Measurements from ENCODE around the gene GGT6.

The GGT6 gene

DNA sequence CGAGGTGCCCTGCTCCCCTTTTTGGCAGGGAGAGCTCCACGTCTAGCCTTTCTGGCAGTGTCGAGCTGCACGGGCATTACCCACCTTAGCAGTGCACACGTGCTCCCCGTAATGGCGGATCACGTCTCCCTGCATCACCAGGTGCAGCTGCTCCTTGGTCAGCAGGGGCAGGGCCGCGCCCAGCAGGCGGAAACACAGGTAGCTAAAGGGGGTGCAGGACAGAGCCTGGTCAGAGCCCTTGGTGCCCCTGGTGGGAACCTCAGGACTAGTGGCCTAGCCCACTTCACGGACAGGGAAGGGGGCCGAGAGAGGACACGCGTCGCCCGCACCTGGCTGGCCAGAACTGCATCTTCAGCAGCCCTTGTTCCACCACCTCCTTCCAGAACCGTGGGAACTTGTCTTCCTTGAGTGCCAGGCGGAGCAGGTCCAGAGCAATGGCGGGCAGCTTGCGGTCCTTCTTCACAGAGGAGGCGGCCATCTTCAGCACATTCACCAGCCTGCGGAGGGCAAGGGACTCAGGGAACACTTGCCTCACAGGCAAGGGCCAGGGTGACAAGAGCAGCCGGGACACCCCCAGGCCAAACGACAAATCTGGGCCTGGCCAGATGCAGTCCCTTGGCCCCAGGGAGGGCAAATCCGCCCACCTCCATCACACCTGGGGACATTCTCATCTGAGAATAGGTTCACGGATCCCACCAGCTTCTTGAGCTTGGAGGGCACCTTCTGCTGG is 8.4 kb downstream of the GGT6 start:
- no peak for DNase-seq (ENCODE audit: low spot score)

- no peak for DNase-seq (ENCODE audit: low spot score)
Measured at GRCh38 chr17:4551141-4551540, 9.2 kb downstream of the GGT6 start.

DNA sequence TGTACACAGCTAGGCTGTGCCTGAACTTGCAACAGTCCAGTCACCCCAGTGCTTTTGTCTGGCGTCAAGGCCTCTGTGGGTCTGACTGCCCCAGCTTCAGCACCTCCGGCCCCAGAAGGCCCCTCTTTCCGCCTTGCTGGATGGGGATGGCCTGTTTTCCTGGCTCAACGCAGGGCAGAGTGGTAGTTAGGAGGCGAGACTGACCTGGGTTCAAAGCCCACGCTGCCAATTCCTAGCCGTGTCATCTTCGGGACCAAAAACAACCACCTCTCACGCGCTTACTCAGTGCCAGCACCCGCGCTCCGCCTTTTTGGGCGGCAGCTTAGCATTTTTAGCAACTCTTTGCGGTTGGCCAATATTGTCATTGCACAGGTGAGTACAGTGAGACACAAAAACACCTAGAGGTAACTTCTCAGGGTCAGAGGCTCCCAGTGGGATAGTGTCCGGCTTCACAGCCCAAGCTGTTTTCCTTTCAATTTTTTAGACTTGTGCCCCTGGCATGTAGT is 9.8 kb downstream of the GGT6 start:
- DNase-seq (ENCODE audit: low spot score): no peak

- DNase-seq (ENCODE audit: low spot score): no peak
Measured at GRCh38 chr17:4549781-4550533, 10.4 kb downstream of the GGT6 start.

- peak; percentile 66 for DNase-seq (ENCODE audit: low spot score)
Measured at GRCh38 chr17:4548721-4549531, 11.5 kb downstream of the GGT6 start.

GRCh38 chr17:4548061-4548461 is 12.3 kb downstream of the GGT6 start:
- DNase-seq (ENCODE audit: low spot score): no peak

GRCh38 chr17:4547118-4547906 is 13.1 kb downstream of the GGT6 start:
- DNase-seq (ENCODE audit: low spot score): no peak

DNA sequence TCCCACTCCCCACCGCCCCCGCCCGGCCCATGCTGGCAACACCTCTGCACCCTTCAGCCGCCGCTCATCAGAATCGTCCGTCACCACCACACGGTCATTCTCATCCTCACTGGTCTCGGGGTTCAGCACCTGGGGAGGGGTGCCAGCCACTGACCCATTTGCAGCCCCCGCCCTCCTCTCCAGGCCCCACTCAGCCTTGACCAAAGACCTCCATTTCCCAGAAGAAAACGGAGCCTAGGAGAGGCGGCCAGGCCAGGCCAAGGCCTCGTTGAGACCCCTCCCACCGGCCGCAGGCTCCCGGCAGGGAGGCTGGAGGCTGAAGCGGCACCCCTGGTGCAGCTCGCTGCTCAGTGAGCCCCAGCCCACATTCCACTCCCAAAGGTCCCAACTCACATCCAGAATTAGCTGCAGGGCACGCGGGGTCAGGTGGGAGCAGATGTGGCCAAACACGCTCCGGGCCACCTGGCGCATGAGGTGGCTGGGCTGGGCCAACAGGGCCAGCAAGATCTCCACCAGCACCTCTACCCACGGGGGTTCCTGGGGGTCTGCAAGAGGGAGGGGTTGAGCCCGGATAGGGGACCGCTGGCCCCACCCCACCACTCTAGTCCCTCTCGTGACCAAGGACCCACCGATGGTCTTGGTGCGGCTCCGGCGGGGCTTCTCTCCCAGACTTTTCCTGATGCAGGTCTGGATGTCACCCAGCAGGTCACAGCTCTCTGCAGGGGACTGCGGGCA is 15.0 kb downstream of the GGT6 start:
- DNase-seq (ENCODE audit: low spot score): no peak

DNA sequence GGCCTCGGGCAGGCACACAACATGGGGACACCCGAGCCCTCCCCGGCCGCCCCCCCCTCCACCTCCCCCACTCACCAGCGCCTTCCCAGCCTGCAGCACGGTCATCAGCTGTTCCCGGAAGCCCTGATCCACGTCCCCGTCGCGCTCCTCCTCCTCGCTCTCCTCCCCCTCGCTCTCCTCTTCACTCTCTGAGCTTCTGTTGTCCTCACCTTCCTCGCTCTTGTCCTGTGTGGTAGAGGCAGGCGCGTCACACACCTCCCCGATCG is 15.5 kb downstream of the GGT6 start:
- no peak for DNase-seq (ENCODE audit: low spot score)

DNA sequence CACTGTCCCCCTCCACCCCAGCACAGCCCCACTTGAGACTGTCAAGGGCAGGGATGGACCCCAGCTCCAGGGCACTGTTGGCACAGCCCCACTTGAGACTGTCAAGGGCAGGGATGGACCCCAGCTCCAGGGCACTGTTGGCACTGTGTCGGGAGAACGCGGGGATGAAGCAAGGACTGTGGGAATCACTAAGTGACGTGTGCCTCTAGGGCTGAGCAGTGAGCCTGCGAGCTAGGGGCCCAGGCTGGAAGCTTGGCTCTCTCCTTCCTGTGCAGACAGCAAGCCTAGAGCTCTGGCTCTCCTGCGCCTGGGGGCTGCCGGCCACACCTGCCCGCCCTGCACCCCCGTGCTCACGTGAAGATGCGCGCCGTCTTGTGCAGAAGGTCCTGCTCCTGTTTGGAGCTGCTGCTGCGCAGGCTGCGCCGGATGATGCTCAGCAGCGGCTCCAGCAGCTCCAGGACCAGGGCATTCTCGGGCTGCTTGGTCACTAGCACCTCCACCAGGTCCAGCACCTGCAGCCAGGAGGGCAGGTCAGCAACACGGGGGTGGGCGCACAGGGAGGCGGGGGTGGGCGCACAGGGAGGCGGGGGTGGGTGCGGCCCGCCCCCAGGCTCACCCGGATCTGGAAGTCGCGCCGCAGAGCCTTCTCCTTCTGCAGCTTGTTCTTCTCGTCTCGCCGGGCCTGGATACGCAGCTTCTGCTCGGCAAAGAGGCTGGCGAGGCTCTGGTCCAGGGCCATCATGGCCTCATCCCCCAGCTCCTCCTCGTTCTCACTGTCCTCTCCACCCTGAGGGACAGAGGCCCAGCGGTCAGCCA is 16.0 kb downstream of the GGT6 start:
- no peak for DNase-seq (ENCODE audit: low spot score)

- DNase-seq (ENCODE audit: low spot score): no peak
Measured at GRCh38 chr17:4543557-4544026, 16.8 kb downstream of the GGT6 start.

DNA sequence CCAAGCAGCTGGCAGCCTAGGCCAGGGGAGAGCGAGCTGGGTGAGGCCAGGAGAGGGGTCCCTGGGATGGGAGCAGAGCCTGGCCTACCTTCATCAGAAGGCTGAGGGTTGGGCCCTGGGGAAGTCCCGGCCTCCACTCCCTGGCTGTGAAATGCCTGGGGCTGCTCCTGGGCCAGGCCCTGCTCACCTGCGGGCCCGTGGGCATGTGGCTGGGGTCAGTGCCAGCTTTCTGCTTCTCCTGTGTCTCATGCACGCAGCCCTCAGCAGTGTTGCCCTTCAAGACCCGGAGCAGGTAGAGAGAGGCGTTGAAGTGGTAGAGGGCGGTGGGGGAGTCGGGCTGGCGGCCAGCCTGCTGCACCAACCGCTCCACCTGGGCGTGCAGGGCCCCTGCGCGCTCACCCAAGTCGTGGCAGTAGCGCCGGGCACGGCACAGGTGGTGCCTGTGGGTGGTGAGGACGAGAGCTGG is 17.6 kb downstream of the GGT6 start:
- no peak for DNase-seq (ENCODE audit: low spot score)

GRCh38 chr17:4542003-4542725 is 18.2 kb downstream of the GGT6 start:
- no peak for DNase-seq (ENCODE audit: low spot score)

DNA sequence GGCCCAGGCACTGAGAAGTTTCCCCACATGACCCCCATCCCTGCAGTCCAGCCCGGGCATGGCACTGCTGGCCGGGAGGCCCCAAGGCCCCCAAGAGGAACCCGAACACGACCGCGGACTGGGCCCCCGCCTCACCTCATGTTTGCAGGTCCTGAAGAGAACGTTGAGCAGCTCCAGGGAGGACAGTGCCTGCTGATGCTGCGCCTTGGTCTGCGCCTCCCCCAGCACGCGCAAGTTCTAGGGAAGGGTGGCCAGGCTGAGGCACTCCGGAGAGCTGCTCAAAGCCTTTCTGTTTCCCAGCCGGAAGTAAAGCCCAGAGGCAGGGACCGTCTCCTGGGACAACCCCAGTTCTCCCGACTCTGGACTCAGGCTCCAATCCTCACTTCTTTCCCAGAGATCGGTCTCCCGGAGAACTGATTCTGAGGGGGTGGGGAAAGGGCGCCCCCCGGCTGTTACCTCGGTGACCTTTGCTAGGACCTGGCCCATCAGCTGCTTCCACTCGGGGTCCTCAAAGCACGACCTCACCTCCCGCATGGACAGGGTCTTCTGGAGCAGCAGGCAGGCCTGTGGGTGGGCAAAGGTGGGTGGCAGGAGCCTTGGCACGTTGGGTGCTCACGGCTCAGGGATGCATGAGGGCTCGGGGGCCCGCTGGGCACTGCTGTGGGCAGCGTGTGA is 18.9 kb downstream of the GGT6 start:
- no peak for DNase-seq (ENCODE audit: low spot score)

DNA sequence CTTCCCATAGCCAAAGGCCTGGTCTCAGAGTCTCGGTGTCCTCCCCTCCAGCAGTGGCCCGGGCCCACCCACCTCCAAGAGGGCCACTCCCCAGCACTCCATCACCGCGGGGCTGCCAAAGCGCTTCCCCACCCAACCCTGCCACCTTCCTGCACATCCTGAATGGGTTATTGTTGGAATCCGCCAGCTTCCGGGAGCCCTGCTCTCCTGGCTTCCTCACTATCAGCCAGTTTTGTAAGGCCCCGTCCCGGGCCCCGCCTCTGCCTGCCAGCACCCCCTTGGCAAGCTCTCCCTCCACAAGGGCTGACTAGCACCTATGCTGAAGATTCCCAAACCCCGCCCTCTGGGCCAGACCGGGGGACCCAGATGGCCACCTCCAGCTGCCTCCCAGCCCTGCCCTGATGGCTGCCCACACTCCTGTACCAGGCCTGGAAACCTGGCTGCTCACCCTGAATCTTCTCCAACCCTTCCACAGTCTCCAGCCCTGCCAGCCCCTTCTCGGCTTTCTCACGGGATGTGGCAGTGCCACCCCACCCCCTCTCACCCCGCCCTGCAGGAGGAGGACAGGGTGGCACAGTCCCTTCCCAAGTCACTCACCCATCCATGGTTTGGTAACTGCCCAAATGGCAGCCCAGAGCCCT is 19.6 kb downstream of the GGT6 start:
- DNase-seq (ENCODE audit: low spot score): no peak

GRCh38 chr17:4540224-4540651 is 20.1 kb downstream of the GGT6 start:
- peak; percentile 53 for DNase-seq (ENCODE audit: low spot score)

DNA sequence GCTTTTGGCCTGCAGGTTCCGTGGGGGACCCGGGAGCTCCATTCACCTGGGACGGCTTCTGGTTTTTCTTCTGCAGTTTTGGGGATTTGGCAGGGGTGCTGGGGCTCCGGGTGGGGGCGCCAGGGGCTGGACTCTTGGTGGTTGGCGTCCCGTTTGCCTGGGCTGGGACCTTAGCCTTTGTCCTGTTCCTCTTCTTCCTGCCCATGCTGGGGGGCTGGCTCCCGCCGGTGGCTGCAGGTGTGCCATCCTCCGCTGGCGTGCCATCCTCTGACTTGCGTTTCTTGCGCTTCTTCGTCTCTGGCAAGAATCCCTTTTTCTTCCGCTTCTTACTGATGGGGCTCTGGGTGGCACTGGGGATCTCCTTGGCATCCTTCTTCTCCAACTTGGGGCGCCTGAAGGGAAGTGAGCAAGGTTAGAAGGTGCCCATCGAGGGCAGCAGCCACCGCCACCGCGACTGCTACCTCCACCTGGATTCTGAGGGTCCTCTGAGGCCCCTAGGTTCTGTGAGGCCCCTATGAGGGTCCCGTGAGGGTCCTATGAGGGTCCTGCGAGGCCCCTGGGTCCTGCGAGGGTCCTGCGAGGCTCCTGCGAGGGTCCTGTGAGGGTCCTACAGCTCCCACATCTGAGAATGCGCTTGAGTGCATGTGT is 20.7 kb downstream of the GGT6 start:
- no peak for DNase-seq (ENCODE audit: low spot score)

- DNase-seq (ENCODE audit: low spot score): no peak
Measured at GRCh38 chr17:4539025-4539424, 21.4 kb downstream of the GGT6 start.
